ENCODE results near the gene ZSCAN26.

Gene ZSCAN26

DNA sequence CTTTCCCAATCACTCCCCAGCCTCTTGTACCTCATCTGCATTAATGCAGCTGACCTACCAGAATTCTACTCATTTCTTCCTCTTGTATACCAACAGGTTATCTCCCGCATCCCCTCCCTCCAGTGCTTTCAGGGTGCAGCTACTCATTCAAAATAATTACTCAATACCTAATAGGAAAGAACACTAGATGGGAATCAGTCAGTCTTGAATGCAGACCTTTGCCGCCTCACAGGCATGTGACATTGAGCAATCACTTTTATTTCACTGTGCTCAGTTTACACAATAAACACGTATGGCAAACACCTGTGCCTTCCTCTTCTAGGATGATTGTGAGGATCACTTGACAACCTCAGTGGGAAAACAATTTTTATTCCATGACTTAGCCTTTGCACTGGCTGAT lies 55.7 kb downstream of the ZSCAN26 start:
- no peak for DNase-seq (ENCODE audit: low read depth)

- no peak for DNase-seq (ENCODE audit: low read depth)
Observed at GRCh38 chr6:28323813-28324424, 57.0 kb downstream of the ZSCAN26 start.

GRCh38 chr6:28326371-28326948 lies 59.5 kb downstream of the ZSCAN26 start:
- no peak for DNase-seq (ENCODE audit: low read depth)

Data from iris pigment epithelial cell (primary cell).